COLO668 (cell line): ENCODE measurements around the gene BEGAIN.

Source experiments
- DNase-seq: peaks from one replicate; lab custom pipeline; 2025; ENCODE audit not compliant: unreplicated experiment; lab: John Stamatoyannopoulos, UW

The BEGAIN gene

DNA sequence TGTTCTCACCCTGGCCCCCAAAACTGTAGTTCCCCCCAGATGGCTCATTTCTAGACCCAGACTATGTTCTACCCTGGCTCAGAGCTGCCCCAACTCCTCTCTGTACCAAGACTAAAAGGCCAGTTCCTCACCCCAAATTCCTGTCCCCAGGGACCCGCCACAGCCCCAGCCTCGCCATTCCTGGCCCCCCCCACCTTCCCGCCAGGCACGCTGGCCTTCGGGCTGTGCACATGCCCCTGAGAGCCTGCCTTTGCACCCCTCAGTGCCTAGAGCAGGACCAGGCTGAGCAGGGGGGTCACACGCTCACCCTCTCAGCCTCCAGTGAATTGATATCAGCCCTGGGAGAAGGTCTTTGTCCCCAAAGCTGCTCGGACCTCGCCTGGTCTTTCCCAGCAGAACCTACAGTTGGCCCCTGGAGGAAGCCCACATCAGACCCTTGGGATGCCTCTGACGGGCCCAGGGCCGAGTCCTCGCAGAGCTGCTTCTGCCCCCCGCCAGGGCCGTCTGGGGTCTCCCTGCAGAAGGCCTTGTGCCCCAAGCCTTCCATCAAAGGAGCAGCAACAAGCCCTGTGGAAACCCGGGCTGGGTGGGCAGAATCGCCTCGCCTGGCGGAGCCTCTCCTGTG, 32.4 kb downstream of the BEGAIN start:
- no peak for DNase-seq

DNA sequence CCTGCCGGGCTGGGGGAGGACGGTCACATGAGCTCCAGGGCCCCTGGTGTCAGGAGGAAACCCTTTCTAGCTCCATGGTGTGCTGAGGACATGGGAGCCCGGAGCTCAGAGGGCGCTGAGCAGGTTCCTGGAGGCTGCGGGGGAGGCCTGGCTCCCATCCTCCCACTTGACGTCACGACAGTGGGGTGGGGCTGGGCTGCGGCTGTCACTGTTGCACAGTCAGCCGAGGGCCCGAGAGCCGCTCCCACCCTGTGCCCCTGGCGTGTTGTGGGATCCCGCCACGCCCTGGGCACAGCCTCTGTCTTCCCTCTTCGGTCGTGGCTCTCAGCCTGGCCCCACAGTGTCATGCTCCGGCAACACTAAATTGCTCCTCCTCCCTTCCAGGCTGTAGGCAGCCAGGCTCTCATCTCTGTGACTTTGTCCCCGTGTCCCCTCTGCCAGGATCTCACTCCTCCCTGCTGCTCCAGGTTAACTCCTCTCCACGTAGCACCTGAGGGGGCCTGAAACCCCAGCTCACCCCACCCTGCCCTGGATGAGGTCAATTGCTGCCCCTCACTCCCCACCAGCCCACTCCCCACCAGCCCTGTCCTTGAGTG, 33.0 kb downstream of the BEGAIN start:
- no peak for DNase-seq

GRCh38 chr14:100553471-100553870, 33.7 kb downstream of the BEGAIN start:
- DNase-seq = no peak

DNA sequence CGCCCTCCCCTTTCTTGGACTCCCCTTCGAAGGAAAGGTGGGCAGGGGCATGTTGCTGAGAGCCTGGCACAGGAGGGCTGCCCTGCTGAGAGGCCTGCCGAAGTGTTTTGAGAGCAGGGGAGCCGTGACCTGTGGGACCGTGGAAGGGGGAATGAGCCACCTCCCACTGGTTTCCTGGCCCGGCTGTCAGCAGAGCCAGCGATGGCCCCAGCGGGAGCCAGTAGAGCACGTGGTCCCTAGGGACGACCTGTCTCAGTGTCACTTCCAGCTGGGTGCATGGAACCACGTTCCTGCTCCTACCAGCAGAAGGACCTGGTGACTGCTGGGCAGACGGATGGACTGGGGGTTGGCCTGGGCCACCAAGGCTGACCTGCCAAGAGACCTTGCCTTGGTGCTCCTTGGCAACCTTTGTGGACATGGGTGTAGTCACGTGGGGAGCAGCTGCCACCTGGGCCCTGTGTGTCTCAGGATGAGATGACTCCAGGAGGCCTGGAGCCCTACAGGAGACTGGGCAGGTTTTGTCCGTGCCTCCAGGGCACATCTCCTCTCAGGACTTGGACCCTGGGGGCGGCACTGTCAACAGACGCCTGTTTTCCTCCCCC, 34.6 kb downstream of the BEGAIN start:
- peak; percentile 55 for DNase-seq

DNA sequence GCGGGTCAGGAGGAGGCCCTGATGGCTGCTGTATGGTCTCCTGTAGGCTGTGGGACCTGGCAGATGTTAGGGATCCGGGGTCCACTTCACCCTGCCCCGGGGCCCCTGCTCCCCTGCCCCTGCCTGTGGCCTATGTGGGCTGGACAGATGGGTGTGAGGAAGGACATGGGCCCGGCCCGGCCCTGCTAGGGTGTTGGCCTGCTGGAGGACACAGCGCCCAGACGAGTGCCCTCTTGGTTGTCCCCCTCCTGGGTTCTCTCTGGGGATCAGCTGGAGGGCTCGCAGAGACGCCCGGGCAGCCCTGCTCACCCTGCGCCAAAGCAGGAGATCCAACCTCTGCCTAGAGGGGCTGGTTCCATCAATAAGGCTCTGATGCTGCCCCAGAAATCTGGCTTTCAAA, 36.2 kb downstream of the BEGAIN start:
- no peak for DNase-seq

- no peak for DNase-seq
Measured at GRCh38 chr14:100549834-100550625, 37.2 kb downstream of the BEGAIN start.

GRCh38 chr14:100548939-100549338, 38.3 kb downstream of the BEGAIN start:
- DNase-seq = no peak

GRCh38 chr14:100548295-100548655, 38.9 kb downstream of the BEGAIN start:
- no peak for DNase-seq

- DNase-seq = peak; percentile 54
Measured at GRCh38 chr14:100547633-100548294, 39.5 kb downstream of the BEGAIN start.

GRCh38 chr14:100546051-100546443, 41.2 kb downstream of the BEGAIN start:
- DNase-seq = no peak

- no peak for DNase-seq
Measured at GRCh38 chr14:100545359-100545758, 41.9 kb downstream of the BEGAIN start.

DNA sequence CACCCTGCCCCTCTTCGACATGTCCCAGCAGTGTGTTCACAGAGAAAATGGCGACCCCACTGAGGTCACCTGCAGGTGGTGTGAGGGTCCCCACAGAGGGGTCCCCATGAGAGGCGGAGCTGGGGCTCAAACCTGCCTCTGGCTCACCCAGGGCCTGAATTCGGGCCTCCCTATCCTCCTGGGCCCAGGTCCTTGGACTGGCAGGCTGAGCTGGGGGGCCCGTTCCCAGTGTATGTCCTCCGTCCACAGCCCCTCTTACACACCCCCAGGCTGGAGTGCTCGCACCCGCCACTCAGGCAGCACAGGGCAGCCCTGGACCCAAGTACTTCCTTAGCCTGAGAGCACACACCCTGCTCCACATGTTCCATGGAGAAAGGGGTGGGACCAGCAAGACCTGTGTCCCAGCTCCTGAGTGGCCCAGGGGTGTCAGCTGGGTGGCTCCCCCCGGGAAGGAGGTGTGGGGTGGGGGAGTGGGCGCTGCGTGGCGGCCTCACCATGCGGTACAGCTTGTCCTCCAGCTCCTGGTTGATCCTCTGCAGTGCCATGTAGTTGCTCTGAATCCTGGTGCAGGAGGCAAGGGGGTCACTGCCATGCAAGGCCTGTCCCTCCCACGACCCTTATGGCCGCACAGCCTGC, 42.6 kb downstream of the BEGAIN start:
- DNase-seq = no peak

DNA sequence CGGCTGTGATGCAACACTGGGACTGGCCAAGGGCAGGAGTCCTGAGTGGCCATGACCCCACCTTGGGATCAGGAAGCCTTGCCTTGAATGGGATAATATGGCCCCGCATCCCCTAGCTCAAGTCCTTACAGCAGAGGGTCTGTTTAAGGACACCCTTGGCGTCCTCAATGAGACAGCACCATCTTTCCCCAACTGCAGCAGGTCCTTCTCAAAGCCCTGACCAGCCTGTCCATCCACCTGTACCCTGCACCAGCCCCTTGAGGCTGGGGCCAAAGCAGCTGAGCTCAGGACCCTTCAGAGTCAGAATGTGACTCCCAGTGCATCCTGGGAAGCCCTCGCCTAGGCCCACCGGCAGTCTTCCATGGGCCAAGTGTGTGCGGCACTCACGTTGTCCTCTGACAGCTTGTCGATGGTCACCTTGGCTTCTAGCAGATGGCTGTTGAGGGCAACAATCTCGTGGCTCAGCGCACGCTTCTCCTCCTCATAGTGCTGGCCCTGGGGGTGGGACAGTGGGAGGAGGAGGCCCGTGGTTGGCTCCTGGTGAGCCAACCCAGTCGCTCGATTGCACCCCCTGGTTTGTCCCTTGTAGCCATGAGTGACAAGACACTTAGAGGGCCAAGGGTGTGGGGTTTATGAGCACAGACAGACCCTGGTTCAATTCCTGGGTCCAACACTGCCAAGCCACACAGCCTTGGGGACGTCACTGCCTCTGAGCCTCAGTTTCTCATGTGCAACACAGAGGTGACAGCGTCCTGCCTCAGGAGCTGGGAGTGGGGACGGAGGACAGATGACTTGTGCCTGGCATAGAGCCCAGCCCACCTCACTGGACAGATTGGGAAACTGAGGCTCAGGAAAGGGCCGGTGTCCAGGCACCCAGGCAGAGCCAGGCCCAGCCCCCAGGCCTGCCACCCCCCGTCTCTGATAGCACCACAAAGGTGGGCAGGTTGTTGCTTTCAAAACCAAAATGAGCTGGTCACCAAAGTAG, 43.5 kb downstream of the BEGAIN start:
- DNase-seq = no peak

- DNase-seq = no peak
Measured at GRCh38 chr14:100542619-100543205, 44.5 kb downstream of the BEGAIN start.

GRCh38 chr14:100541621-100542560, 45.3 kb downstream of the BEGAIN start:
- no peak for DNase-seq

DNA sequence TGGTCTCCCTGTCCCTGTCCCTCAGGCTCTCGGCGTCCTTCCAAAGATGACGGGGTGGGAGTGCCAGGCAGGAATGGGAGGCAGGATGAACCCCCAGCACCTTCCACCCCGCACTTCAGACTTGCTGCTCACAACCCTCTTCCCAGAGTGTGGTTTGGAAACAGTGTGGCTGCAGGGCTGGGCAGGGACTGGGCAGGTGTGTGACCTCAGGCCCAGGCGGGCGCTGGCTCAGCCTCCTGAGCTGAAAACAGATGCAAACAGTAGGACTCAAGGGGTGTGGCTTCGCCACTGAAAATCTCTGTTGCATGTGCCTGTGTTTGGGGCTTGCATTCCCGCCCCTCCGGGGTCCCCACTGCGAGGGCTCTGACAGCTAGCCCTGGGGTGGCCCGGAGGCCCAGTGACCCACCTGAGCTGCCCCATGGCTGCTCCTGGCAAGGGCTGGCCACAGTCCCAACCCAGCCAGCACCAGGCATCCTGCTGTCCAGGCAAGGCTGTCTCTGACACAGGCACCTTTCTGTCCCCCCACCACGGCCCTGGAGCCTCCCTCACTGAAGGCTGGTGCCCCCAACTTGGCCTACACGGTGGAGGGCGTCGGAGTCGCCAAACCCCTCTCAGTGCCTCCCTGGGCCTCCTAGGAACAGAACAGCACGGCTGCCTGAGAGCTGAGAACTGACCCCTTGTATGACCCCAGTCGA, 46.1 kb downstream of the BEGAIN start:
- DNase-seq = no peak

DNA sequence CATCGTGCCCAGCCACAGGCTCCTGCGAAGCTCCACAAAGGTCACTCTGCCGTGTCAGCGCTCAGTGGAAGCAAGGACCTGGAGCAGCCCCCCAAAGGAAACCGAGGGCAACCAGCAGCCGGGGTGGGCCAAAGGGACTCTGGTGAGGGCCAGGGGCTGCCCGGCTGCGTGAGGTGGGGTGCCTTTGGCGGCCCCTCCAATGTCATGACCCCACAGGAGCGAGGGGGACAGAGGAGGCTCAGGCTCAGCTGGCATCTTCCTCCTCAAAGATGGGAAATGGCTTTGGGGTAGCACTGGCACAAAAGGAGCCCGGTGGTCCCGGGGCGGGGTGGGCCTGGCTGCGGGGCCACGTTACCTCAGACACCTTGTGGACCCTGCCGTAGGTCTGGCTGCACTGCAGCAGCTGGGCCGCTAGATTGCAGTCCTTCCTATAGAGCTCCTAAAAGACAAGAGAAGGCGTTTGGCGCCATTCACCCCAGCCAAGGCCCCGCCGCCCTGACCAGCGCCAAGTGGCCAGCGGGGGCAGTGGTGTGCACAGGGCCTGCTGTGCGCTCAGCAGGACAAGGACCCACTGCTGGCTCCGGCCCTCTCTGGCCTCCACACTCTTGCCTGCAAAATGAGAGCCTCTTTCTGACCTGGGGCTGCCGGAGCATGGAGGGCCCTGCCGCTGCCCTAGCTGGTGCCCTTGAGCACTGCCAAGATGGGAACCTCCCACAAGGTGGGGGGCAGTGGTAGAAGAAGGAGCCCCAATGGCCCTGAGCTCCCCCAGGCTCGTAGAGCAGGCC, 46.9 kb downstream of the BEGAIN start:
- DNase-seq = peak; percentile 35
